ENCODE measurements around the gene RFX2.
A peak's percentile ranks its signal among the peaks of the same experiment; 100 is the strongest.
"Not testable (repeated sequence)": the region's sequence is repeated elsewhere in the genome, so short reads cannot be mapped to it uniquely, and the experiment has no call there.

Gene RFX2

DNA sequence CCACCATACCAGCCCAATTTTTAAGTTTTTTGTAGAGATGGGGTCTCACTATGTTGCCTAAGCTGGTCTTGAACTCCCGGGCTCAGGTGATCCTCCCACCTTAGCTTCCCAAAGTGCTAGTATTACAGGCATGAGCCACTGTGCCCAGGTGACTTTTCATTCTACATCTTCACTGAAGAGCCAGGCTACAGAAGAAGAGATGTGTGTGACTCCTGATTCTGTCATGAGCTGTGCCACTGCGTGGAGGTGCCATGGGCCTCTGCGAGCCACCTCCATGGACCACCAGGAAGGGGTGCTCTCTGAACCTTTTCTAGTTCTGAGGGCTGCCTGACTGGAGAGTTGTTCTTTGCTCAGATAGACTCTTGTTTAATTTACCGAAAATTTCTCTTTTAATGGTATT, 75.8 kb downstream of the RFX2 start:
- DNase-seq: peak; percentile 9

- peak; percentile 8 for DNase-seq
Measured at GRCh38 chr19:6033744-6034264, 76.5 kb downstream of the RFX2 start.

- peak; percentile 12 for DNase-seq
Measured at GRCh38 chr19:6032827-6033226, 77.5 kb downstream of the RFX2 start.

DNA sequence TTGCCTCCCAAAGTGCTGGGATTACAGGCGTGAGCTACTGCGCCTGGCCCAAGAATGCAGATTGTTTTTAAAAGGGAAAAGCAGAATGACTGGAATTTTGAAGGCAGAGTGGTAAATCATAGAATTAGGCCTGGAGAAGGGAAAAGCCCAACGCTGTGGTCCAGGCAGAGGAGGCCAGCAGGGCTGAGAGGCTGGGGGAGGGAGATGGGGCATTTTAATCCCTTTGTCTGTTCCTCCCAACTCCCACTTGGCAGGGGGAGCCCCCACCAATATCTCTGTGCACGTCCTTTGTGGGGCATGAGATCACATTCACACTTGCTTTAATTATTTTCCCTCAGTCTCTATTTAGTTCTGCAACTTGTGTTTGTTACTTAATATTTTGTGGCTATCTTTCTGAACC, 77.9 kb downstream of the RFX2 start:
- DNase-seq: peak; percentile 13

DNA sequence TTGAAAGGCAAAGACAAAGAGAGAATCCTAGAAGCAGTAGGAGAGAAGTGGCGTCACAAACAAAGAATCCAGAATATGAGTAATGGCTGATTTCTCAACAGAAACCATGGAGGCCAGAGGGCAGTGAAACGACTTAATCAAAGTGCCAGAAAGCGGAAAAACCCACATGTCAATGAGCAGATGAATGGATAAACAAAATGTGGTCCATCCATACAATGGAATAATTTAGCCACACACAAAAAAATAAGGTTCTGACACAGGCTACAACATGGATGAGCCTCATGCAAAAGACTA, 80.1 kb downstream of the RFX2 start:
- peak; percentile 17 for DNase-seq

GRCh38 chr19:6026390-6027227, 83.7 kb downstream of the RFX2 start:
- no peak for DNase-seq

DNA sequence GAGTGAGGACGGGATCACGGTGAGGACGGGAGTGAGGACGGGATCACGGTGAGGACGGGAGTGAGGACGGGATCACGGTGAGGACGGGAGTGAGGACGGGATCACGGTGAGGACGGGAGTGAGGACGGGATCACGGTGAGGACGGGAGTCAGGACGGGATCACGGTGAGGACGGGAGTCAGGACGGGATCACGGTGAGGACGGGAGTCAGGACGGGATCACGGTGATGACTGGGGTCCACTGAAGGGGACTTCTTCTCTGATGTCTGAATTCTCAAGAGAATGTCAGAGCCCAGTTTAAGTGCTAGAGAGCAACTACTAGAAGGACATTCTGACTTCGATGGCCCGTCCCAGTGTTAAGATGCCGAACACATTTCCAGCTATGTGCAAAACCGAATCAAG, 85.5 kb downstream of the RFX2 start:
- DNase-seq: not testable (repeated sequence)

GRCh38 chr19:6023936-6024335, 86.4 kb downstream of the RFX2 start:
- DNase-seq: no peak

GRCh38 chr19:6023085-6023682, 87.1 kb downstream of the RFX2 start:
- DNase-seq: no peak

DNA sequence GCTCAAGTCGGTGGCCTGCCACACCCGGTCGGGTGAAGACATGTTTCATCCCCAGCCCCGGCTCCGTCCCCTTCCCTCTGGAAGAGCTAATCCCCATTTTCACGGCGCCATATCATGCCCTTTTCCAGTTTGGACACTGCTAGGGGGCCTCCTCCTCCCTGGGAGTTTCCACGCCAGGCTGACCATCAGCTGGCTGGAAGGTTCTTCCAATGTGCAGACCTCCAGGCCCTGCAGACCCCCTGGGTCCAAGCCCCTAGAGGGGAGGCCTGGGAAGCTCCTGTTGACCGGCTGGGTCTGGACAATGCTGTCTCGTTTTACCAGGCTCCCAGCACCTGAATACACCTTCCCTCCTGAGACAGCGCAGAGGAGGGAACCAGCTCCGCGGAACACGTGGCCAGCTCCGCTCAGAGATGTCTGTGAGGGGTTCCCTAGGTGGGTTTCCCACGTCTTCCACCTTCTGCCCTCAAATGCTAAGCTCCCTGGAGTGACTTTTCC, 87.7 kb downstream of the RFX2 start:
- DNase-seq: no peak

DNA sequence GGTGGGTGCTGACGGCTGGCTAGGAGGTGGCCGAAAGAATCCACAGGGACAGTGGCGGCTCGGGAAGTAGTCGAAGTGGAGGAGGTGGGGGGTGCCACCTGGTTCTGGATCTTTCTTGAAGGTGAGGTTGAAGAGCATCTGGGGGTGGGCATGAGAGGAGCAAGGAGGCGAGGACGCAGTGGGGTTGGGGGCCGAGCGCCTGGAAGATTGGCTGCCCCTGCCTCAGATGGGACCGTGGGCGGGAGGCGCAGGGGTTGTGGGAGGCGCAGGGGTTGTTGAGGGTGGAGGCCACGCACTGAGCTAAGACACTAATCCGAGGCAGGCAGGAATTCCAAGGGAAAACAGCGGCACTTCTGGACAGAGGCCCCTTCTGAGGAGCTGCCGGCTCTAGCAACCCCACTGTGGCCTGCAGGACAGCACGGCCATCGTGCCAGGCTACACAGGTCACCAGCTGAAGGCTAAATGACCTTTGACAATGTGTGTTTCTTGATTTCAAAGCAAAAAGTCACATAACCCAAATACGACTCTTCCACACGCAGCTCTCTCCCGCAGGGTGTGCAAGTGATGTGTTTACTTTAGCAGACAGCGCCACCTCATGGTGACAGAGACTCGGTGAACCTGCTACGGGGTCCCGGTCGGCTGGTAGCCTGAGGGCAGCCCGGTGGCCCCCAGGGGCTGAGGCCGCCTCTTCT, 88.3 kb downstream of the RFX2 start:
- DNase-seq: peak; percentile 89

GRCh38 chr19:6020972-6021805, 89.1 kb downstream of the RFX2 start:
- DNase-seq: no peak

DNA sequence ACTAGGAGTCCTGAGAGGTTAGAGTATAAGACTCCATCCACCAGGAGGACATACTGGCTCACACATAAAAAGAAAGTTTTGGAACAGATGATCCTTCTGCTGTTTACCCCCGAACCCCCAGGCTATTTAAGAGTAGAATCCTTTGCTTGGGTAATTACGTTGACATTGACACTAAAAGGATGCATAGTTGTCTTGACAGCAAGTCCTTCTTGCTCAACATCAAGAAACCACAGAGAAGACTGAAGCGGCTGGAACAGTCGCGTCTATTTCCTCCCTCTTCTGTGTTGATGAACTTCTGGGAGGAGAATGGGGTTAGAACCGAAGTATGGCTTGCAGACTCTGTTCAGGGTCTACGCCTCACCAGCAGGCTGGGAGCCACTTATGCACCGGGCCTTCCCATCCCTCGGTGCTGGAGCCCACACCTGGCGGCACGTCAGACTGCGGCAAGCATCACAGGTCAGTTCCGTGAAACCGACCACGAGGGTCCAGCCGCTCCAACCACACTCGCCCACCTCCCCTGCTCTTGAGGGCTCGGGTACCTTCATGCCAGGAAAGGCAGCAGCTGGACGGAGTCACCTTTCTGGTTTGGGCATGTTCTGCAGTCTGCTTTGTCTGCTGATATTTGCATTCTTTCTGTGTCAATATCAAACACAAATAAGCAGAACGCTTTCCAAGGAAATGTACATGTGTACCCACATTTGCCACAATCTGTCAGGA, 90.0 kb downstream of the RFX2 start:
- no peak for DNase-seq

DNA sequence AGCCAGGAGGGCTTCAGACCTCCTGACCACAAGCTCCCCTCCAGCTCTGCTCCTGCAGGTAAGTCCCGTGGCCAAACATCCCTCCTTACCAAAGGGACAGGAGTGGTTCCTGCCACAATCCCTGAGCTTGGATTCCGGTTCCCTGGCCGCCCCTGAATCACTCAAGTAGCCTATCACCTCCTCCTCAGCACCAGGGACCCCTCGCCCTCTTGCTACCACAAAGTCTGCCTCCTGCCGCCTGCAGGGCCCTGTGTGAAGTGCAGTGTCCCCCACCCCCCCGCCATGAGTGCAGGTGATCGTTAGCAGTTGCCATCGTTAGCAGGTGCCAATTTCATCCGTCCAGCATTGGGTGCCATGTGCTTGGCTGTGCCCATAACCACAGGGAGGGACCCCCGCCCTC, 91.5 kb downstream of the RFX2 start:
- no peak for DNase-seq

DNA sequence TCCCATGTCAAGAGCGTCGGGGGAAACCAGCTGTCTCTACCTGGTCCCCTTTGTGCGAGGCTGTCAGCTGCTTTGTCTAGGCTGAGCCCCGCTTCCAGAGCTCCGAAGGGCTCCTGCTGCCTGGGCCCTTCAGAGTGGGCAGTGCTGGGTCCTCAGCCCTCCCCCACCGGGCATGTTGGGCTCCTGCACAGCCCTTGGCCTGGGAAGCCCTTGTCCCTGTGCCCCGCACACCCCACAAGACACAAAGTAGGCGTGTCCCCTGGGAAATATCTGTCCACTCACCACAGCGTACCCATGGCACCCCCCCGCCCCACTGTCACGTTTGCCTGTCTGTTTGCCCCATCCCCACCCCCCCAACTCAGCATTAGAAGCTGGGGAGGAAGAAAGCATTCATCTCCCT, 92.7 kb downstream of the RFX2 start:
- DNase-seq: no peak

DNA sequence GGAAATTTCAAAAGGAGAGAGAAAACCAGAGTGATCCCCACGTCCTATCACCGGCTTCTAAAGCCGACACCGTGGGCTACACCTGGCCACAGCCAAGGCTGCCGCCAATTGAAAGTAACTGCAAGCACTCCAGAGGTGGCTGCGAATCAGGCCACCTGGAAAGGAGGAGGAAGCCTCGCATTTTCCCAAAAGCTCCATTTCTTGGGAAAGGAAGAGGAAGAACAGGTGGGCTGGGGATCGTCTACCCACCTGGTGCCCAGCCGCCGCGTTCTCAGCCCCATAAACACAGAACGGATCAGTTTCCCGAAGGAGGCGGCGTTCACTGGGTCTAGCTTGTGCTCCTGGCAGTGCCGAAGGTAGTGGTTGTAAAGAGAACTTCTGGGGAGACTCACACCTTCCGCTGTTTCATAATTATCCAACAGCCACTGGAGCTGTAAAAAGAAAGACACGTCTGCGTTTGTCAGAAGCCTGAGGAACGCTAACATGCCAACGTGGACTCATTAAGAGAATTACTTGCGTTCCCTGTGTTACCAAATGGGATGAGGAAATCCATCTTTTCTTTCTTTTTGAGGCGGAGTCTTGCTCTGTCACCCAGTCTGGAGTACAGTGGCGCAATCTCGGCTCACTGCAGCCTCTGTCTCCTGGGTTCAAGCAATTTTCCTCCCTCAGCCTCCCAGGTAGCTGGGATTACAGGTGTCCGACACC, 94.3 kb downstream of the RFX2 start:
- no peak for DNase-seq

DNA sequence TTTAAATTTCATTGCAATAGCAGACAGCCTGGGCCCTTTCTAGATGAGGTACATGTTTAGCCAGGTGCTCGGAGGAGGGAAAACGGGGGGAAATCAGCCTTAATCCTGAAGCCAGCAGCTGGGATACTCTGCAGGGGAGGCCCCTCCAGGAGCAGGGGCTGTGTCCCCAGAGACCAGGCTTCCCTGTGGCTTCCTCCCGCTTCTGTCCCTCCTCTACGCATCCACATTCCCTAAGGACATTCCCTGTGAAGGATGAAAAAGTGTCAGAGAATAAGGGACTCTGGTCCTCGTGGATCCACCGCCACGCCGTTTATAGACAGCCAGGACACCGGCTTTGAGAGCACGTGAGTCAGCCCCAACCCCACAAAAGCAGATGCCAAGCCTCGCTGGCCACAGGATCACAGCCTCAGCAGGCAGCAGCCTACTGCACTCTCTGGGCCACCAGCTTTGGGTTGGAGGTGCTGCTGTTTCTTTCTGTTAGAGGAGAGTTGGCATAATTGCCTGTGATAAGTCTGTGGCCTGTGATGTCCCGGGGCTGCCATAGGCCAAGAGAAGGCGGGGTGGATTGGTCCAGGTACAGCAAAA, 95.7 kb downstream of the RFX2 start:
- no peak for DNase-seq

- no peak for DNase-seq
Measured at GRCh38 chr19:6012426-6013170, 97.7 kb downstream of the RFX2 start.

GRCh38 chr19:6011794-6012193, 98.5 kb downstream of the RFX2 start:
- no peak for DNase-seq

DNA sequence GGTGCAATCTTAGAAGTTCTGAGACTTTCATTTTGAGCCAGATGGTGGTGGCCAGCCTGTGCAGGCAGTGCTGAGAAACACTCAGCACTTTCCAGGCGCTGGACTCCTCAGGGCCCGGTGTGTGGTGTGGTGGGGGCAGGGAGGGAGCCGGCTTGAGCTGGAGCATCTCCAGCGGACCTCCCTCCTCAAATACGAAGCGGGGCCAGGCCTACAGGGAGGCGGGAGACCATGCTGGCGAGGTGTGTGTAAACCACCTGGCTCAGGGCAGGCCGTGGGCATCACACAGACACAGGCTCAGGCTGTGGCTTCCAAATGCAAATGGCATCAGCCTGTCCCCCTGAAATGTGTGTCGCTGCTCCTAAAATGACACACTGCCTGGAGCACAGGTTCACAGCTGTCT, 99.1 kb downstream of the RFX2 start:
- DNase-seq: no peak
